ENCODE data around the gene ZBTB12.

Gene ZBTB12

DNA sequence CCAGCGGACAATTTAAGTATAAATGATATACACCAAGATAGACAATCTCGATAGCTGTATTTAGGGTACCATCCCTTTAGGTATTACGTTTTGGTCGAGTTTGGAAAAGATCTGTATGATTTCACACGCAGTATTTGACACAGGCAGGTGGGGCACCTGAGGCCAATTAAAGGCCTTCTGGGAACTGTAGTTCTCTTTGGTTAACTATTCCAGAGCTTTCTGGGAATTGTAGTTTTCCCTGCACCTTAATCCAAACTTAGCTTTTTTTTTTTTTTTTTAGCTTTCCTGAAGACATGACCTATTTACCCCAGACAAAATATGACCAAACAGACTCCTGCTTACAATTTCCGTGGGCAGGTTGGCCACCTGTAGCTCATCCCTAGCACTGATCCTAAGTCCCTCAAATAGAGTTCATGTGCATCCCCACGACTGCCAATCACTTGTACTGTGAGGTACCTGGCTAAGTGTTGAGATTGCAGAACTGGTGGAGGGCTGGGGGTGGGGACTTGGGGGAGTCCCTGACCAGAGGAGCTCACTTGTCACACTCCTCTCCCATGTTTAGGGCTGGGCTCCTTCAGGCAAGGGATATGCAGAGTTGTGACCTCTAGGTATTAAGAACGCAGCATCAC is 3.4 kb downstream of the ZBTB12 start (continued):
- TF ChIP-seq KLF17 (tag by site-specific recombination; IDR thresholded peaks at IDR 0.05) (no peak; the same call in 1 of the 2 replicates), ZNF341 (tag by site-specific recombination; IDR thresholded peaks at IDR 0.05; ENCODE audit: low read depth) (no peak), ZNF214 (tag by site-specific recombination; IDR thresholded peaks at IDR 0.05; ENCODE audit: borderline replicate concordance) (no peak), GLI2 (tag by site-specific recombination; IDR thresholded peaks at IDR 0.05; ENCODE audit: borderline replicate concordance, low read depth) (no peak), ZNF704 (tag by site-specific recombination; IDR thresholded peaks at IDR 0.05) (no peak), ZNF596 (tag by site-specific recombination; IDR thresholded peaks at IDR 0.05) (no peak), ZNF701 (tag by site-specific recombination; IDR thresholded peaks at IDR 0.05) (no peak), ZNF354C (tag by site-specific recombination; IDR thresholded peaks at IDR 0.05; ENCODE audit: borderline replicate concordance, low read depth) (no peak), ZNF561 (tag by site-specific recombination; IDR thresholded peaks at IDR 0.05; ENCODE audit: borderline replicate concordance) (no peak; the same call in 1 of the 2 replicates), ZNF571 (tag by site-specific recombination; IDR thresholded peaks at IDR 0.05) (no peak), SETDB1 (IDR thresholded peaks at IDR 0.05; ENCODE audit: insufficient read length, low read length) (no peak), ZNF362 (tag by site-specific recombination; IDR thresholded peaks at IDR 0.05) (peak; percentile 24; the same call in 1 of the 2 replicates), ZNF473 (tag by site-specific recombination; IDR thresholded peaks at IDR 0.05) (no peak), PATZ1 (tag by site-specific recombination; IDR thresholded peaks at IDR 0.05) (peak; percentile 40; the same call in 1 of the 2 replicates), SP7 (tag by site-specific recombination; IDR thresholded peaks at IDR 0.05) (no peak), ZNF623 (tag by site-specific recombination; IDR thresholded peaks at IDR 0.05) (no peak), ZNF404 (tag by site-specific recombination; IDR thresholded peaks at IDR 0.05) (no peak), ZFP69B (tag by site-specific recombination; IDR thresholded peaks at IDR 0.05) (no peak), ZNF394 (tag by site-specific recombination; IDR thresholded peaks at IDR 0.05; ENCODE audit: borderline replicate concordance) (peak; percentile 83), WT1 (tag by site-specific recombination; IDR thresholded peaks at IDR 0.05) (no peak)
- TF ChIP-seq, protein P1, sequence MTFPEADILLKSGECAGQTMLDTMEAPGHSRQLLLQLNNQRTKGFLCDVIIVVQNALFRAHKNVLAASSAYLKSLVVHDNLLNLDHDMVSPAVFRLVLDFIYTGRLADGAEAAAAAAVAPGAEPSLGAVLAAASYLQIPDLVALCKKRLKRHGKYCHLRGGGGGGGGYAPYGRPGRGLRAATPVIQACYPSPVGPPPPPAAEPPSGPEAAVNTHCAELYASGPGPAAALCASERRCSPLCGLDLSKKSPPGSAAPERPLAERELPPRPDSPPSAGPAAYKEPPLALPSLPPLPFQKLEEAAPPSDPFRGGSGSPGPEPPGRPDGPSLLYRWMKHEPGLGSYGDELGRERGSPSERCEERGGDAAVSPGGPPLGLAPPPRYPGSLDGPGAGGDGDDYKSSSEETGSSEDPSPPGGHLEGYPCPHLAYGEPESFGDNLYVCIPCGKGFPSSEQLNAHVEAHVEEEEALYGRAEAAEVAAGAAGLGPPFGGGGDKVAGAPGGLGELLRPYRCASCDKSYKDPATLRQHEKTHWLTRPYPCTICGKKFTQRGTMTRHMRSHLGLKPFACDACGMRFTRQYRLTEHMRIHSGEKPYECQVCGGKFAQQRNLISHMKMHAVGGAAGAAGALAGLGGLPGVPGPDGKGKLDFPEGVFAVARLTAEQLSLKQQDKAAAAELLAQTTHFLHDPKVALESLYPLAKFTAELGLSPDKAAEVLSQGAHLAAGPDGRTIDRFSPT (tag by site-specific recombination; IDR thresholded peaks at IDR 0.05): no peak
- TF ChIP-seq, protein P2, sequence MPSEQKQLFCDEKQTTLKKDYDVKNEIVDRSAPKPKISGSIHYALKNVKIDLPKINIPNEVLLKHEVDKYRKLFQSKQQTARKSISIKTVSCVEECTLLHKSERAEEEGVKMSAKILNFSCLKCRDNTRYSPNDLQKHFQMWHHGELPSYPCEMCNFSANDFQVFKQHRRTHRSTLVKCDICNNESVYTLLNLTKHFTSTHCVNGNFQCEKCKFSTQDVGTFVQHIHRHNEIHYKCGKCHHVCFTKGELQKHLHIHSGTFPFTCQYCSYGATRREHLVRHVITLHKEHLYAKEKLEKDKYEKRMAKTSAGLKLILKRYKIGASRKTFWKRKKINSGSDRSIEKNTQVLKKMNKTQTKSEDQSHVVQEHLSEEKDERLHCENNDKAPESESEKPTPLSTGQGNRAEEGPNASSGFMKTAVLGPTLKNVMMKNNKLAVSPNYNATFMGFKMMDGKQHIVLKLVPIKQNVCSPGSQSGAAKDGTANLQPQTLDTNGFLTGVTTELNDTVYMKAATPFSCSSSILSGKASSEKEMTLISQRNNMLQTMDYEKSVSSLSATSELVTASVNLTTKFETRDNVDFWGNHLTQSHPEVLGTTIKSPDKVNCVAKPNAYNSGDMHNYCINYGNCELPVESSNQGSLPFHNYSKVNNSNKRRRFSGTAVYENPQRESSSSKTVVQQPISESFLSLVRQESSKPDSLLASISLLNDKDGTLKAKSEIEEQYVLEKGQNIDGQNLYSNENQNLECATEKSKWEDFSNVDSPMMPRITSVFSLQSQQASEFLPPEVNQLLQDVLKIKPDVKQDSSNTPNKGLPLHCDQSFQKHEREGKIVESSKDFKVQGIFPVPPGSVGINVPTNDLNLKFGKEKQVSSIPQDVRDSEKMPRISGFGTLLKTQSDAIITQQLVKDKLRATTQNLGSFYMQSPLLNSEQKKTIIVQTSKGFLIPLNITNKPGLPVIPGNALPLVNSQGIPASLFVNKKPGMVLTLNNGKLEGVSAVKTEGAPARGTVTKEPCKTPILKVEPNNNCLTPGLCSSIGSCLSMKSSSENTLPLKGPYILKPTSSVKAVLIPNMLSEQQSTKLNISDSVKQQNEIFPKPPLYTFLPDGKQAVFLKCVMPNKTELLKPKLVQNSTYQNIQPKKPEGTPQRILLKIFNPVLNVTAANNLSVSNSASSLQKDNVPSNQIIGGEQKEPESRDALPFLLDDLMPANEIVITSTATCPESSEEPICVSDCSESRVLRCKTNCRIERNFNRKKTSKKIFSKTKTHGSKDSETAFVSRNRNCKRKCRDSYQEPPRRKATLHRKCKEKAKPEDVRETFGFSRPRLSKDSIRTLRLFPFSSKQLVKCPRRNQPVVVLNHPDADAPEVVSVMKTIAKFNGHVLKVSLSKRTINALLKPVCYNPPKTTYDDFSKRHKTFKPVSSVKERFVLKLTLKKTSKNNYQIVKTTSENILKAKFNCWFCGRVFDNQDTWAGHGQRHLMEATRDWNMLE (tag by site-specific recombination; conservative IDR thresholded peaks at IDR 0.05; ENCODE audit: low read depth): 0 out of 2 replicates have a peak, but pooled peaks have one; percentile 11
- TF ChIP-seq, protein P3, sequence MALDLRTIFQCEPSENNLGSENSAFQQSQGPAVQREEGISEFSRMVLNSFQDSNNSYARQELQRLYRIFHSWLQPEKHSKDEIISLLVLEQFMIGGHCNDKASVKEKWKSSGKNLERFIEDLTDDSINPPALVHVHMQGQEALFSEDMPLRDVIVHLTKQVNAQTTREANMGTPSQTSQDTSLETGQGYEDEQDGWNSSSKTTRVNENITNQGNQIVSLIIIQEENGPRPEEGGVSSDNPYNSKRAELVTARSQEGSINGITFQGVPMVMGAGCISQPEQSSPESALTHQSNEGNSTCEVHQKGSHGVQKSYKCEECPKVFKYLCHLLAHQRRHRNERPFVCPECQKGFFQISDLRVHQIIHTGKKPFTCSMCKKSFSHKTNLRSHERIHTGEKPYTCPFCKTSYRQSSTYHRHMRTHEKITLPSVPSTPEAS (tag by site-specific recombination; IDR thresholded peaks at IDR 0.05): no peak
